GM18502 (cell line): ENCODE measurements around the gene NACC2.

Experiments
- ATAC-seq: cut with Tn5 transposase; IDR thresholded peaks from one replicate; pipeline ENCODE4 v1.9.1; 2021; ENCODE audit warnings: mild to moderate bottlenecking; ENCODE audit not compliant: unreplicated experiment, poor library complexity

Gene NACC2

GRCh38 chr9:136059851-136060670, 35.0 kb downstream of the NACC2 start:
- no peak for ATAC-seq

GRCh38 chr9:136059321-136059791, 35.7 kb downstream of the NACC2 start:
- ATAC-seq: no peak

- ATAC-seq: no peak
Measured at GRCh38 chr9:136058801-136059302, 36.2 kb downstream of the NACC2 start.

- ATAC-seq: no peak
Measured at GRCh38 chr9:136058084-136058483, 37.0 kb downstream of the NACC2 start.

- no peak for ATAC-seq
Measured at GRCh38 chr9:136057236-136058081, 37.6 kb downstream of the NACC2 start.

GRCh38 chr9:136056546-136057235, 38.4 kb downstream of the NACC2 start:
- ATAC-seq: no peak

- no peak for ATAC-seq
Measured at GRCh38 chr9:136055715-136056545, 39.2 kb downstream of the NACC2 start.

- ATAC-seq: no peak
Measured at GRCh38 chr9:136054798-136055714, 40.0 kb downstream of the NACC2 start.

- no peak for ATAC-seq
Measured at GRCh38 chr9:136054146-136054545, 40.9 kb downstream of the NACC2 start.

GRCh38 chr9:136053757-136054142, 41.3 kb downstream of the NACC2 start:
- ATAC-seq: no peak

- ATAC-seq: no peak
Measured at GRCh38 chr9:136052991-136053756, 41.9 kb downstream of the NACC2 start.

- no peak for ATAC-seq
Measured at GRCh38 chr9:136052472-136052880, 42.6 kb downstream of the NACC2 start.

- no peak for ATAC-seq
Measured at GRCh38 chr9:136051837-136052471, 43.1 kb downstream of the NACC2 start.

- no peak for ATAC-seq
Measured at GRCh38 chr9:136051453-136051836, 43.6 kb downstream of the NACC2 start.

GRCh38 chr9:136050701-136051452, 44.2 kb downstream of the NACC2 start:
- no peak for ATAC-seq

GRCh38 chr9:136050266-136050700, 44.8 kb downstream of the NACC2 start:
- no peak for ATAC-seq
